SH-SY5Y (cell line): ENCODE results near the gene A1BG.

Source experiments
- GATA2 ChIP-seq: IDR thresholded peaks from 2 replicates; pipeline ENCODE4 v1.6.1; 2011; ENCODE audit warnings: mild to moderate bottlenecking, low read depth, low read length
- GATA3 ChIP-seq: IDR thresholded peaks from 2 replicates; pipeline ENCODE4 v1.6.1; 2011; ENCODE audit warnings: low read depth, mild to moderate bottlenecking, low read length, moderate library complexity

DNA sequence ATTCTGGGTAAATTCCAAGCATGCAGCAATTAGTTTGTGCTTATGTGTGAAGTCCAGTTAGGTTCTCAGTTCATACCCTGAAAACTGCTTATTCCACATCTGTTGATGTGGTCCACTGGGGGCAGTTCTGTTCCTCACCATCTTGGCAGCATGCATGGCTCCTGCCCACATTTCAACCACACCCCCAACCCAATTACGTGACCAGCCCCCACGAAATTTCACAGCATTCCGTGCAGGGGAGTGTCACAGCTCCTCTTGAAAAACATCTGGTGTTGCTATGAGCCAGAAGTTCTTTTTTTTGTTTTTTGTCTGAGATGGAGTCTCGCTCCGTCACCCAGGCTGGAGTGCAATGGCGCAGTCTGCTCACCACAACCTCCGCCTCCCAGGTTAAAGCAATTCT is 57.2 kb downstream of the A1BG start:
- TF ChIP-seq GATA2 (no peak), GATA3 (no peak)
